Hepatic stellate cell (primary cell): ENCODE results near the gene SLC7A8.
"Not testable (repeated sequence)": the region's sequence is repeated elsewhere in the genome, so short reads cannot be mapped to it uniquely, and the experiment has no call there.

ENCODE experiments used
- DNase-seq: peaks from one replicate; pipeline ENCODE4 v3.0.0; 2011; ENCODE audit warnings: low spot score

SLC7A8 gene

GRCh38 chr14:23183479-23183878, at the start of gene SLC7A8:
SLC7A8 (minus strand) TSS chr14:23183660; CDS start chr14:23182914, 746 bp downstream.
- DNase-seq, result no peak

GRCh38 chr14:23232241-23232808, 48.9 kb upstream of the SLC7A8 start:
- not testable (repeated sequence) for DNase-seq

DNA sequence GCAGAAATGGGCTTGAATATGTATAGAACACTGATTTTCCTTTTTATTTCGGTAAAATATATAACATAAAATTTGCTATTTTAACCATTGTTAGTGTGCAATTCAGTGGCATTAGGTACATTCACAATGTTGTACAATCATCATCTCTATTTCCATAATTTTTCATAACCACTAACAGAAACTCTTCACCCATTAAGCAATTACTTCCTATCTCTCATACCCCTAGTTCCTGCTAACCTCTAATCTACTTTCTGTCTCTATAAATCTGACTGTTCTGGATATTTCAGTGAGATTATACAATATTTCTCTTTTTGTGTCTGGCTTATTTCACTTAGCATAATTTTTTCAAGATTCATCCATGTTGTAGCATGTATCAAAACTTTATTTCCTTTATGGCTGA, 45.4 kb upstream of the SLC7A8 start:
- no peak for DNase-seq

GRCh38 chr14:23227566-23227965, 44.1 kb upstream of the SLC7A8 start:
- DNase-seq, result no peak

GRCh38 chr14:23224958-23225357, 41.5 kb upstream of the SLC7A8 start:
- not testable (repeated sequence) for DNase-seq

DNA sequence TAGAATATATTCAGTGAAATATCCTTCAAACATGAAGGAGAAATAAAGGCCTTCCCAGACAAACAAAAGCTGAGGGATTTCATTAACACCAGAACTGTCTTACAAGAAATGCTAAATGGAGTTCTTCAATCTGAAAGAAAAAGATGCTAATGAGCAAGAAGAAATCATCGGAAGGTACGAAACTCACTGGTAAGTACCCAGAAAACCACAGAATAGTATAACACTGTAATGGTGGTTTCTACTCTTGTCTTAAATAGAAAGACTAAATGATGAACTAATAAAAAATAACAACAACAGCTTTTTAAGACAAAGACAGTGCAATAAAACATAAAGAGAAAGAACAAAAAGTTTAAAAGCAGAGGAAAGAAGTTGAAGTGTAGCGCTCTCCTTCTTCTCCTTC, 35.6 kb upstream of the SLC7A8 start:
- no peak for DNase-seq

DNA sequence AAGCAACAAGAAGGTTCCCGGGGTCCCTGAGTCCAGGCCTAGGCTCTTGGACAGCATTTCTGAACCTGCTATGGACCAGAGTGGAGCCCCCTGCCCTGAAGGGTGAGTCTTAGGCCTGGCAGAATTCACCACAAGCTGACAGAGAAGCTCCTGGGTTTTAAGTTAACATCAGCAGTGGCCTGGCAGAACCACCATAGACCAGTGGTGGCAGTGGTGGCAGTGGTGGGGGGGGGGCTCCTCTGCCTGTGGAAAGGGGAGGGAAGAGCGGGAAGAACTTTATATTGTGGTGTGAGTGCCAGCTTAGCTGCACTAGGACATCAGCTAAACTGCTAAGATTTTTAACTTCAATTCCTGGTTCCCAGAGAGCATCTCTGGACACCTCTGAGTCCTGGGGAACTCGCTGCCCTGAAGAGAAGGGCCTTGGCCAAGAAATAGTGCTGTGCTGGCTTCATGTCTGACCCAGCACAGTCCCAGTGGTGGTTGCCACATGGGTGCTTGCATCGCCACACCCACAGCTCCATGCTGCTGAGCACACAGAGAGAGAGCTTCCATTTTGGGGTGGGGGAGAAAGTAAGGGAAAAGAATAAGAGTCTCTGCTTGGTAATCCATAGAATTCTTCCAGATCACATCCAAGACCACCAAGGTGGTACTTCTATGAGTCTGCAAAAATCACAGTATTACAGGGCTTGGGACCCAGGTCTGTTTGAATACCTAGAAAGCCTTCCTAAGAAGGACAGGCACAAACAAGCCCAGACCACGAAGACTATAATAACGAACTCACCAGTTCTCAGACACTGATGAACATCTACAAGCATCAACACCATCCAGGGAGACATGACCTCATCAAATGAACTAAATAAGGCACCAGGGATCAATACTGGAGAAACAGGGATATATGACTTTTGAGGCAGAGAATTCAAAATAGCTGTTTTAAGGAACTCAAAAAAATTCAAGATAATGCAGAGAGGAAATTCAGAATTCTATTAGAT, 33.9 kb upstream of the SLC7A8 start:
- DNase-seq, result no peak

GRCh38 chr14:23215421-23215820, 32.0 kb upstream of the SLC7A8 start:
- DNase-seq, result no peak

- no peak for DNase-seq
These were observed 26.4 kb upstream of the SLC7A8 start for GRCh38 chr14:23209651-23210423.

GRCh38 chr14:23208324-23208723, 24.9 kb upstream of the SLC7A8 start:
- no peak for DNase-seq

DNA sequence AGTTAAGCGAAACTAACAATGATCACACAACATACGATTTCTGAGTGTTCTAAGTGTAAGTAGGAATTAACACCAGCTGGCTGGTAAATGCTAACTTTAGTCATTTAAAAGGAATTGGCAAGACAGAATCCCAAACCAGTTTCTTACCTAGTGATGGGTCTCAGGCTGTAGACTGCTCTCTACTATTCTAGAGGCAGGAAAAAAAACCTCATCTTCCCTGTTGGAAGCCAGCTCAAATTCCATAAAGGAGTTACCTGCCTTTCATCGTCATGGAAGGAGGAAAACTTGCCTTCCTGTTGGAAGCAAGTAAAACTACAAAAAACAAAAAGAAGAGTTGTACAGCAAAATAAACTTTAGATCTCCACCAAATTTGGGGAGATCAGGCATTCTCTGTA, 23.7 kb upstream of the SLC7A8 start:
- DNase-seq, result no peak

GRCh38 chr14:23206422-23207145, 23.1 kb upstream of the SLC7A8 start:
- DNase-seq, result no peak

DNA sequence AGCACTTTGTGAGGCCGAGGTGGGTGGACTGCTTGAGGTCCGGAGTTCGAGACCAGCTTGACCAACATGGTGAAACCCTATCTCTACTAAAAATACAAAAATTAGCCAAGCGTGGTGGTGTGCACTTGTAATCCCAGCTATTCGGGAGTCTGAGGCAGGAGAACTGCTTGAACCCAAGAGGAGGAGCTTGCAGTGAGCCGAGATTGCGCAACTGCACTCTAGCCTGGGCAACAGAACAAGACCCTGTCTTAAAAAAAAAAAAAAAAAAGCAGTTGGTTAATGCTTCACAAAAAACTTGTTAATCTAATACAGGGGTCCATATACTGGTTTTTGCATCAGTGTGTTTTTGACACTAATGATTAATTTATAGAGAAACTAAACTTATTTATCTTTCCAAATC, 18.5 kb upstream of the SLC7A8 start:
- DNase-seq, result no peak

DNA sequence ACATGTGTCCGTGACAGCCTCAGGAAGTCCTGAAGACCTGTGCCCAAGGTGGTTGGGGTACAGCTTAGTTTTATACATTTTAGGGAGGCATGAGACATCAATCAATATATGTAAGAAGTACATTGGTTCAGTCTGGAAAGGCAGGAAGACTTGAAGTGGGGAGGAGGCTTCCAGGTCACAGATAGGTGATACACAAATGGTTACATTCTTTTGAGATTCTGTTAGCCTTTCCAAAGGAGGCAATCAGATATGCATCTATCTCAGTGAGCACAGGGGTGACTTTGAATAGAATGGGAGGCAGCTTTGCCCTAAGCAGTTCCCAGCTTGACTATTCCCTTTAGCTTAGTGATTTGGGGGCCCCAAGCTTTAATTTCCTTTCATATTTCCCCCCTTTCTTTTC, 15.7 kb upstream of the SLC7A8 start:
- not testable (repeated sequence) for DNase-seq

- DNase-seq, result not testable (repeated sequence)
These were observed 13.0 kb upstream of the SLC7A8 start for GRCh38 chr14:23196487-23196886.

- DNase-seq, result no peak
These were observed 12.2 kb upstream of the SLC7A8 start for GRCh38 chr14:23195552-23196101.

DNA sequence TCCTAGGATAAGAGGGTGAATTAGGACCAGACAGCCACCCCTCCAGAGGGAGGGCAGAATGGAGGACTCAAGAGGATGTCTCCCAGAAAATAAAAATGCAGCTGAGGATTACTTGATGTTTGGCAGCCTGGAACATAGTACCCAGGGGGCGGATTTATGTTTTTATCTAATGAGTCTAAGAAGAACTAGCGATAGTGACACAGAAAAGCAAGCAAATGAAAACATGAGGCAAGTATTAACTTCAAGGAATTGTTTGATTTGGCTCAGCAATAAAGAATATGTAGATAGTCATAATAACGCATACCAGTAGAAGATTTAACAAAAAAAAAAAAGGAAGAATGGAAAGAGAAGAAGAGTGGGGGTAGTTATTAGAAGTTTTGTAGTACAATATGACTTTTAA, 10.0 kb upstream of the SLC7A8 start:
- no peak for DNase-seq

DNA sequence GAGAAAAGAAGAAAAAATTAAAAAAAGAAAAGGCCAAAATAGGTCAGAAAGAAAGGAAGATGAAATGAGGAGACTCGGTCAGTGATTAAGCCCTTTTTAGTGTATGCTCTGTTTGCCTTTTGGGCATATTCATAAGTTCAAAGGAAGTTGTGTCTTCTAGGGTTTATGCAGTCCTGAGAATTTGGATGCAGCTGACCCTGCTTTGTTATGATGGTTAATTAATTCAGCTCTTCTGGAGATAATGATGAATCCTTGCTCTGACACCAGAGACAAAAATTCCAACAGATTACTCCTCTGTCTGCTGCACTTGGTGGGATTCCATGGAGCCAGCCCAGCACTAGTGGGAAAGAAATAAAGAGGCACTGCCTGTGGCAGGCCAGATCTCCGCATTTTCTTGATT, 4.5 kb upstream of the SLC7A8 start:
- no peak for DNase-seq

- DNase-seq, result peak; percentile 55
These were observed 3.6 kb upstream of the SLC7A8 start for GRCh38 chr14:23186913-23187654.

- DNase-seq, result peak; percentile 16
These were observed 1.6 kb upstream of the SLC7A8 start for GRCh38 chr14:23185063-23185462.

DNA sequence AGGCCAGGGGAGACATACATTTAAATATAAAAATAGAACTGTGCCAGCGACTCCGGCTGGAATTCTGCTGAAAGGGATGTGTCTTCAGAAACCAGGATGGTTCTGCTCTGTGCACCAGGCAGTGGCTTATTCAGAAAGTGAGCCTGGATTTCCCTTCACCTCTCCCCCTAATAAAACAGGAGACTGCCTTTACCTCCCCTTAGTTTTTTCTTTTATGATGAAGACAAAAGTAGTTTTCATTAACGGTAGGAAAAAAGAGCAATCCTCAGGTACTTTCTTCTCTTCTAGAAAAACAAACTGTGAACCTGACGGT, 346 bp downstream of the SLC7A8 start:
- DNase-seq, result peak; percentile 14
